SKM-1 treated with dmso at 0.1 percent for 144 hours (cell line): ENCODE data around the gene RASL10B.
"Not testable (repeated sequence)": the region's sequence is repeated elsewhere in the genome, so short reads cannot be mapped to it uniquely, and the experiment has no call there.

Source experiments
- DNase-seq: peaks from one replicate; lab custom pipeline; 2025; ENCODE audit not compliant: unreplicated experiment; lab: John Stamatoyannopoulos, UW

Gene RASL10B

DNA sequence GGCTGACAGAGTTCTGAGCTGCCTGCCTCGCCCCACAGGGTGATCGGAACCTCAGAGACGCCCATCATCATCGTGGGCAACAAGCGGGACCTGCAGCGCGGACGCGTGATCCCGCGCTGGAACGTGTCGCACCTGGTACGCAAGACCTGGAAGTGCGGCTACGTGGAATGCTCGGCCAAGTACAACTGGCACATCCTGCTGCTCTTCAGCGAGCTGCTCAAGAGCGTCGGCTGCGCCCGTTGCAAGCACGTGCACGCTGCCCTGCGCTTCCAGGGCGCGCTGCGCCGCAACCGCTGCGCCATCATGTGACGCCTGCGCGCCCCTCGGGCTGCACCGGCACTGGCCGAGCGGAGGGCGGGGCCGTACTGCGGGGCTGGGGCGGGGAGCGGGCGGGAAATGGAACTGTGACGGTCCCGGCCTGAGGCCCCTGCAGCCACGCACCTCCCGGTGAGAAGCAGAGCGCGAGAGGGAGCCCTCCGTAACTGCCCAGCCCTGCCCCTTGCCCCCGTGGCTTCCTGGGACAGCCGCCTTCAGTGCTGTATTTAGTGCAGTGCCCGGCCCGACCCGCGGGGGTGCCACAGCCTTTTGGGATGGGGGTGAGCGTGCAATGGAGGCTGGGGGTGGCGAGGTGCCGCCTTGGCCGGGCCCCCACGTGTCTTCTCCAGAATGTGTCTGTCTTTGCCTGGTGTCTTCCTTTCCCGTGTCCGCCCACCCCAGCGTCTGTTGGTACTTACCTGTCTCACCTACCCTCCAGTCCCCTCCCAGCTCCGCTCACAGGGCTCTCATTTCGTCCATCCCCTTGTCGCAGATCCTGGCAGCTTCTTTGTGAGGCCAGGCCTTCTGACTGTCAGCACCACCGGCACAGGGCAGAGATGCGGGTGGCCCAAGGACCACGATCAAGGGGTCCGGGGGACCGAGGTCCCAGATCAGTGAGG, 9.8 kb downstream of the RASL10B start:
- no peak for DNase-seq

DNA sequence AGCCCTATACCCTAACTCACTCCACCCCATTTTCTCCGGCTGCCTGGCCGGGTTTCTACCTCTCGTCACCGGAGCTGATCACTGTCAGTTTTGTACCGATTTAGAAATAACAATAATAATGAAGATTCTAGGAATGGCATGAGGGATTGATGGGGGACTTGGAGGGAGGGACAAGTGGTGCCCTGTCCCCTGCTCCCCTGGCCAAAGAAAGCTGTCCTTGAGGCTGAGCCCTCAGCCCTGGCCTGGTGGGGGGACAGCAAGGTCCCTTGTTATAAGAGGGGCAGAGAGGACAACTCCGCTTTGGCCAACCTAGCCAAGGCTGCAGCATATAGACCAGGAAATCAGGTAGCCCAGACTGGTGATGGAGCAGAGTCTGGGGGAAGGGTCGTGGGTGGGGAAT, 11.1 kb downstream of the RASL10B start:
- no peak for DNase-seq

DNA sequence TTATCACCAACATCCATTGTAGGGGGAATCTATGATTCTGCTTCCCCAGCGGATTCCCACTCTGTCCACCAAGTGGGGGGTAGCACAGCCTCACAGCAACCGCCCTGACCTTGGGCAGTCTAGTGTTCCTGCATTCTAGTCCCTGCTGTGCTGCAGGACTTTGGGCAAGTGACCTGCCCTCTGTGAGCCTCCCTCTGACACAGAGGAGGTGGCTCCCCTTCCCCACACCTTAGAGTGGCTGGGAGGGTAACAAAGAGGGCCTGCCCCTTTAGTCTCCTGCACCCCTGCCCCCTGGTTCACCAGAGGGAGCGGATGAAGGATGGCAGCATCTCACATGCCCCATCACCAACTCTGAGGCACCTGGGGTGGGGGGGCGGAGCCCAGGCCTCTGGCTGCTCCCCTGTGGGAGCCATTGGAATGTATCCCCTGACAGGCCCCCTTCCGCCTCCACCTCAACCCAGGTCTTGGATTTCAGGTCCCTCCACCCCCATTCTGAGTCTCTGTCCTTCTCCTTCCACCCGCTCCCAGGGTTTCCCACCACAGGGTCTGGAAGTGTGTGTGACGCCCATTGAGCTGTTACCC, 11.5 kb downstream of the RASL10B start:
- no peak for DNase-seq

DNA sequence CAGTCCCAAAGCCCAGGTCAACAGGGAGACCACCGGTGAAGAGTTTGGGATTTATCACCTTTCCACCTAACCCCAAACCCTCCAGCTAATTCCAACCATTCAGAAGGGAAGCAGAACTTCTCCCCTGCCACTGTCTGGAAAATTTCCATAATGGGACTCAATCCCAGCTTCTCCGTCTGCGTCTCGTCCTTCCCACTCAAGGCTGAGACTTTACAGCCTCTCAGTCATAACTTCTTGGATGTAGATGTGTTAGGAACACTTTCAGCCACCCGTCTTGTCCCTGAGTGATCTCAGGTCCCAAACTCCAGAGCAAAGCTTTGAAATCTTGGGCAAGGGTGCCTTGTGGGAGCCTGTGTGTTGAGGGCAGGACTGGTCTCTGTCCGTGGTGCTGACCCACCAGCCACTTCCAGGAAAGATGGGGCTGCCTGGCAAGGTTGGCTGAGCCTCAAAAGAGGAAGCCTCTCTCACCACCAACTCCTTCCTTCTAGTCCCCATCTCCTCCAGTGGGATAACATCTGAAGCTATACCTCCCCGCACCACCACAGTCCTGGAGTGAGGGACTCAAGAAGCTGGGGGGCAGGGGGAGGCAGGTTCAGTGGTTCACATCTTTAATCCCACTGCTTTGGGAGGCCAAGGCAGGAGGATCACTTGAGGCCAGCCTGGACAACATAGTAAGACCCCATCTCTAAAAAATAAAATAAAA, 12.3 kb downstream of the RASL10B start:
- DNase-seq, result no peak

DNA sequence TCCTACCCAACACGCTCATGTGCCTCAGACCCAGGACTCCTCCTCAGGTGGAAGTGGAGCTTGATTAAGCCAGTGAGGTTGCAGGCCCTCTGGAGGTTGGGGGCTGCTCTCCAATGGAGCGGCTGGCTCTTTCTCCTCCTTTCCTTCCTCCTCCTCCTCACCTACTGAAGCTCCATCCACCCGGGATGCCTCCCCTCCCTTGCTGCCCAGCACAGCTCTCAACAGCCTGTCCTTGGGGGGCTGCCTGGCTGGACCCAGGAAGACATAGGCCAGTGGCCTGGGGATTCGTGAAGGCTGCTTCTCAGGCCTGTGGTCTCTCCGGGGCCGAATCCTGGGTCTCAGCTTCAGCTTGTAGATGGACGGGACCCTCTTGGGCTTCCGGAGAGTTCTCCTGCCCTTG, 13.4 kb downstream of the RASL10B start:
- no peak for DNase-seq

DNA sequence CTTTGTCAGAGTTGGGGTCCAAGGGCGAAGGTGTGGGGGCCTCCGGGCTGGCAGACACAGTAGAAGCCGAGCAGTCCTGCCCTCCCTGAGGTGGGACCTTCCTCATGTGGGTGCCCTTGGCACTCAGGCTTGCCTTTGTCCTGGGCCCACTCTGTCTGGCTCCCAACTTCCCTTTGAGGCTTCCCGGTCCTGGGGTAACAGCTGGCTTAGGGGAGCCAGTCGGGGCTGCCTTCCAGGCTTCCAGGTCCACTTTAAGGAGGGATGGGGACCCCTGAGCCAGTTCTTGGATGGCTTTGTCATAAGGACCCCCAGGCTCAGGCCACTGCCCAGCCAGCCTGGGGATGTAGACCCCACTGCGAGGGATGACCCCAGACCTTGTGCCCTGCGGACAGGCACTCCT, 13.8 kb downstream of the RASL10B start:
- no peak for DNase-seq

DNA sequence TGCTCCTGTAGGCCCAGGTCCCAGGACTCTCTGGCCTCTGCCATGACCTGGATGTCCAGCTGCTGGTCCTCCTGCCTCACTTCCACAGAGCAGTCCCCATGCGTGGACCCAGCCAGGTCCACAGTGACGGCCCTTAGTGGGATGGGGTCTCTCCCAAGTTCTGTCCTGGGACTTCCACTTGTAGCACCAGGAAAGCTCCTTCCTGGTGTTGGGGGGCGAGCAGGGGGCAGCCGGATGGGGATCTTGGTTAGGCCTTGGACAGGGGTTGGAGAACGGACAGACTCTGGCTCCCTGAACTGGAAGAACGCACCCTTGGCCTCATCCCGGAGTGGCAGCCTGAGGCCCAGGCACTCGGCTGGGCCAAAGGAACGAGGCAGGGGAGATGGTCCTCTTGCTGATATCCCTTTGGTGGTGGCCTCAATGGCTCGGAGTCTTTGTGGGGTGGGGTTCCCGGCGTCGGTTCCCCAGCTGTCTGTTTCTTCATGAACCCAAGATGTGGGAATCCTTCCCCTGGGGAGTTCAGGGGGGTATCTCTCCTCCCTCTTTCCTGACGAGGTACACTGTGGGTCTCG, 14.4 kb downstream of the RASL10B start:
- DNase-seq, result no peak

DNA sequence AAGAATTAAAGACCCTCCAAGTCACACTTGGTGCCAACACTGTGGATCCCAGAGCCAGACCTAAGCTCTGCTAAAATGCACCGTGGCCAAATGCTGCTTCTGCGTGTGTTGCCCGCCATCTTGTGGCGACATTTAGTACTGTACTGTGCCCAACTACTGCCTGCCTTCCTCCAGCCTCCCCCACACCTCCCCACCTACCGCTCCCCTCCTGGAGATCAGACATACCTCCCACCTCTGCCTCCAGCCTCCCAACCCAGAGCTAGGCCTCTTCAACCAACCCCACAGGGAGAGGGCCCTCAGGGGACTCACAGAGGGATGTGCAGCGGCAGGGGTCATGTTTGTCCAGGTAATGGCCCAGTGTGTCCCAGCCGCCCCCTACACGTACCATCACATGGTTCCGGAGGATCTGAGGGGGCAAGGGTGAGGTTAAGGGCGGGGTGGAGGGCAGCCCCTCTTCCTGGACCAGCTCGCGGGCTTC, 16.1 kb downstream of the RASL10B start:
- peak; percentile 56 for DNase-seq

DNA sequence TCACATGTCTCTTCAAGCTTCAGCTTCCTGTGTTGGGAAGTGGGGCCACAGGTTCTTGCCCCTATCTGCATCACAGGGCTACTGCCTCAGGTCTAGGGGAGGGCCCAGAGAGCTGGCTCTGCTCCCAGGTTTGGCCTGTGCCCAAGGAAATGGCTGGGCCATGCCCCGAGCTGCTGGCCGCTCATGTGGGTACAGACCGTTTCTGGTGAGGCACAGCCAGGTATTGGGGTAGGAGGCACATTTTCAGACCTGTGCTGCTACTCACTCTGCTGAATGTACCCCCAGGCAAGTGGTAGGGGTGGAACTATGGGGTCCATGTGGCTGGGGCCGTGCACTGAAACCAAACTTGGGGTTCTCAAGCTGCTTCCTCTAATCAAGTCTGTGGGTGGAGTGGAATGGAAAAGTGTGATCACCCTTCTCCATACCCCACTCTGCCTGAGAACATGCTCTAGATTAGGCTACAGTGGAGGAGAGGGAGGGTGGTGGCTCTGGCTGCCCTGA, 17.0 kb downstream of the RASL10B start:
- DNase-seq, result no peak

DNA sequence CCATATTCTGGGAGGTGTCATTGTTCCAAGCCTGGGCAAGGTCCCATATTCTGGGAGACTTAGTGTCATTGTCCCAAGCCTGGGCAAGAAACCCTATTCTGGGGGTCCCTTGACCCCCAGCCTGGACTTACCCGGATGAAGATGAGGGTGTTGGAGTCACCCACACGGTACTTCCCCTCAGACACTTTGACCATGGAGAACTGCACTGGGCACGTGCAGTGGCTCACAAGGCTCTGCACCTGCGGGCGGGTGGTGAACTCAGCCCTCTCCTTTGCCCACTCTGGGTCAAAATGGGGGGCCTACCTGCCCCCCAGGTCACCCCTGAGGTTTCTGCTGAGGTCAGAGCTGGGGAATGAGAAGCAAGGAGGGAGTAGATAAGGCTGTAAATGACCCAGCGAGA, 17.5 kb downstream of the RASL10B start:
- DNase-seq, result no peak

DNA sequence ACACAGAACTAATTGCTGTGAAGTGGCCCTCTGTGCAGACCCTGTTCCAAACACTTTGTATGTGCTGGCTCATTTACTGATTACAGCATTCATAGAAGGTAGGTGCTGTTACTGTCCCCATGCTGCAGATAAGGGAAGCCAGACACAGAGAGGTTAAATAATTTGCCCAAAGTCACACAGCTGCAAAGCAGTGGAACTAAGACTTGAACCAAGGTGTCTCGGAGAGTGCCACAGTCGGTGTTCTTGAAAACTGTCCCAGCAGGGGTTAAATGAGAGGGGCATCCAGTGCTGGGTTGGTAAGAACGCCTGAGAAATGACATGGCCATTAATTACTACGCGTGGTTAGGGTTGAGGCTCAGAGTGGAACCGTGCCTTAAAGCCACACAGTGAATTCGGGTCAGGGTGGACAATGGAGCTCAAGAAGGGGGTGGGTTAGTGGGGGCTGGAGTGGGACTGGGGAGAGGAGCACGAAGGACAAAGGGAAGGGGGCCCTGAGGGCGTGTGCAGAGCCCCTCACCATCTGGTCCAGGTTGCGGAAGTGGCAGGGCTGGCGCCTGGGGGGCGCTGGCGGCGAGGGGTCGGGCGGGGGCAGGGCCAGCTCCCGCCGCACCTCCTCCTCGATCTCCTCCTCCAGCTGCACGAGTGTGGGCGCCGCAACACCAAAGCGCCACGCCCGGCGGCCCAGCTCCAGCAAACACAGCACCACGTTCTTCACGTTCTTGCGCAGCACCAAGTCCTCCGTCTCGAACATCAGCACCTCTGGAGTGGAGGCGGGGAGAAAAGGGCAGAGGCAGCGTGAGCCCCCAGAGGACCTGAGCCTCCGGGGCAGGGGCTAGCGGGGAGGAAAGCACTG, 18.3 kb downstream of the RASL10B start:
- no peak for DNase-seq

DNA sequence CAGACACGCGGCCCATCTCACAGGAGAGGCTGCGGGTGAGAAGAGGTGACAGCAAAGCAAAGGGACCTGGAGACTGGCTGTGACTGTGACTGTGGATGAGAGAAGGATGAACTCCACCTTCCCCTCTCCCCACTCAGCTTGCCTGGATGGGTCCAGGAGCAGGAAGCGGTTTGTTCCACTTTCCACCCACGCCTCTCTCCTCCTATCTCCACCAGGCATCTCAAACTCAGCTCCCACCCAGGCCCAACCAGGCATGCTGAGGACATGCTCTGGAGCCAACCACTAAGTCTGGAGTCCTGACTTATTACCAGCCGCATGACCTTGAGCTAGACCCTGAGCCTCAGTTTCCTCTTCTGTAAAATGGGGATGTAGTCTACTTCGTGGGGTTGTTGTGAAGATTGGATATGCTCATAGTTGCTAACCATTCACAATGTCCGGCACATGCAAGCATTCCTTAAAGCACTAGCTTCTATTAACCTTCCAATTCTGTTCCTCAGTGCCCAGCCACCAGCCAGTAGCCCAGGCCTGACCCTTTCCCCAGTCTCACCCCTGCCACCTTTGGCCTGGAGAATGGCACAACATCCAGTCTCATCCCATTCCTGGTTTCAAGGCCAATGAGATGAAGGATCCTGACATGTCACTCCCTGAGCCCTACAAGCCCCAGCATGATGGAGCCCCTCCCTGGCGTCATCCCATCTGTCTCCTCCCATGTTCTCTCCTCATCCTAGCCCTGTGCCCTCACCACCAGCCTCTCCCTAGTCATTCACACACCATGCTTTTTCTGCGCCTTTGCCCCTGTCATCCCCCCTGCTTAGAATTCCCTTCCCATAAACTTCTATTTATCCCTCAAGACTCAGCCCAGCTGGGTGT, 19.3 kb downstream of the RASL10B start:
- DNase-seq, result no peak

DNA sequence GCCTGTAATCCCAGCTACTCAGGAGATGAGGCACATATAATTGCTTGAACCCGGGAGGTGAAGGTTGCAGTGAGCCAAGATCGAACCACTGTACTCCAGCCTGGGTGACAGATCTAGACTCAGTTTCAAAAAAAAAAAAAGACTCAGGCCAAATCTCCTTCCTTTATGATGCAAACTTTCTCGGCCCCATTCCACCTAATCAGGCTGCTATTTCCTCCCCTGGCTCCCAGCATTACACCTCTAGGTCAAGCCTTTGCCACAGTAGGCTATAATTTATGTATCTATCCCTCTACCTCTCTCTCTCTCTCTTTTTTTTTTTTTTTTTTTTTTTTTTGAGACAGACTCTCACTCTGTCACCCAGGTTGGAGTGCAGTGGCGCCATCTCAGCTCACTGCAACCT, 20.1 kb downstream of the RASL10B start:
- not testable (repeated sequence) for DNase-seq

DNA sequence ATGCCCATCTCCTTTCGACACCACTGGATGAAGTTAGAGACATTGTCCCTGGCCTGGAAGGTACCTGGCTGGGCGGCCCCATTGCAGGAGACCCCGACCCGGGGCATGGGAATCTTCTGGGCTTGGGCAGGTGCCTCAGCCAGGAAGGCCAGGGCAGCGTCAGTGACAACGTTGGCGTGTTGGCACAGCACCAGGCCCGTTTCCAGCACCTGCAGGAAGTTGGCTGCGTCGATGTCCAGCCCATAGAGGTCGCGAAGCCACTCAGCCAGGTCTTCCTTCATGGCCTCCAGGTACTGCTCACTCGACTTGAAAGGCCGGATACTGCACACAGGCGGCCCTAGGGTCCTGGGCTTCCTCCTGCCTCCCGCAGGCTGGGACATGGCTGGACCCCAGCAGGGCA, 21.0 kb downstream of the RASL10B start:
- no peak for DNase-seq

DNA sequence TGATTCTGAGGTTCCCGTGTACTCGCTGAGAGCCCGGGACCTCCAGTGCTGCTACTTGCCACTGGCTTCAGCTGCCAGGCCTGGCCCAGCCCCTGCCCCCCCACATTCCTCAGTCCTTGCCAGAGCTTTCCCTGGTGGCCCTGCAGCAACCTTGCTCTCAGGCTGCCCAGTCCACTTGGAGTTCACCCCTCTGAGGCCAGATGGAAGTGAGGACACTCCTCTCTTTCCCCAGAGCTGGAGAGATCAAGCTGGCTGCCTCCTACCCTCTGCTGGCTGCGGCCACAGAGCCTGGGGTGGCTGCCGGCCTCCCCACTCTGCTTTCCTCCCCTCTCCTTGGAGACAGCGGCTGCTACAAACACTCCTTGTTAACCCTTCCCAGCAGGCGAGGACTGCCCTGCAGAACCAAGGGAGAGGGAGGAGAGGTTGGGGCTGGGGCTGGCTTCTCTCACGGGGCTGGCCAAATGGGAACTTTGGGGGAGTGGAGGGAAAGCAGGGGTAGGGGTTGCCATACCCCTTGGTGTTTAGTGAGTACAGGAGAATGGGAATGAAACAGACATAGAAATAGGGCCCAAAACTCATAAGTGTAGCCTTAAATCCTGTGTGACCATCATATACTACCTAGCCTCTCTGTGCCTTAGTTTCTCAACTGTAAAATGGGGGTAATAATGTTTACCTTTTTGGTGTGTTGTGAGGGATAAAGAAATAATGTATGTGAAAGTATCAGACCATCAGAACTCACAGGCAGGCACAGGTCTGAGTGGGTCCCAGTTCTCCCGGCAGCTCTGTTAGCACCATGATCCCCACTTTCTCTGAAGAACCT, 21.7 kb downstream of the RASL10B start, which contains the start of gene GAS2L2:
Gene GAS2L2, minus strand, starts transcription at position 295 of the 820 bp plus-strand sequence. CDS start 389 bp downstream, outside the sequence.
- DNase-seq, result no peak

DNA sequence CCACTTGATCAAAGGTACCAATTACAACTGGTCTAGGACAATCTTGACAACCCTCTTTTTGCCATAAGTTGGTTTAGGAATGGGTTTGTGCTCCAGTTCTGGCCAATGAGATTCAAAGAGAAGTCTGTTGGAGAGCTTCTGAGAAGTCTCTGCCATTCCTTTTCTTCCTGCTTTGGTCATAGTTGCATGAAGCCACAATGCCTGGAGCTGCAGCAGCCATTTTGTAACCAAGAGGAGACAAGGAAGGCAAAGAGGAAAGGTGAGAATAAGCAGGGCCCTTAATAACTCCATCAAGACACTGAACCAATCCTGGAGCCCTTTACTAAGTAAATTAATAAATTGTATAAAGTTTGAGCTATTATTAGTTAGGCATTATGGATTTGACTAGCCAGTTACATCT, 25.8 kb downstream of the RASL10B start:
- DNase-seq, result no peak

DNA sequence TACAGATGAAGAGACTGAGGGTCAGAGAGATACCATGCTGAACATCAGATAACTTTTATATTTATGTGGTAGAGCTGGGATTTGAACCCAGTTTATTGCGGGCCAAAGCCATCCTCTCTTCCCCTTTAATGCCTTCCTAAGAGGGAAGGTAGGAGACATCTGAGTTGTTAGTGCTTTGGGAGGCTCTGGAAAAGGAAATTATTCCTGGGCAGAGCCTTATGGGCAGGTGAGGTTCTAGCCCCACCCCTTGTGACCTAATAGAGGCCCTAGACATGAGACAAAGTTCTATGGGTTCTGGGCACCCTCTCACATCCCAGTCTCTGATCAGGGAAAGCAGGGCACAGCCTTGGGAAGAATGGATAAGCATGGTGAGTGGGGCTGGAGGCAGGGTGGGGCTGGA, 29.1 kb downstream of the RASL10B start, which contains the start of gene C17orf50:
Gene C17orf50, plus strand, starts transcription at position 301 of the 400 bp plus-strand sequence. Its CDS starts 55 bp downstream, at position 356.
- no peak for DNase-seq

DNA sequence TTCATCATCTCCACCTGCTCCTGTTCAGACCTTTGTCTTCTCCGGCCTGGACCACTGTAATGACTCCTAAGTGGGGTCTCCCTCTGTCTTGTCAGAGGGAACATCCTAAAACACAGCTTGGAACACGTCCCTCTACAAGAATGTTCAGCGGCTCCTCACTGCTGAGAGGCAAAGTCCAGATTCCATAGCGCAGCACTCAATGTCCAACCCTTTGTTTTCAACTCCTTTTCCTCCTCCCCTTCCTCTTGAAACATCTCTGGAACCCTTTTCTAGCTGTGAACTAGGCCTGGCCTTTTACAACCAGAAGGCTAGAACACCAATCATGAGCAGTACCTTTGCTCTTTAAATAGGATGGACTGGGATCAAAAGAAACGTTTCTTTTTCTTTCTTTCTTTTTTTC, 30.2 kb downstream of the RASL10B start:
- no peak for DNase-seq
